Lower leg skin (tissue), 4 donors: ENCODE measurements around the gene CREBBP. TPM values are rescaled to one million over a fixed set of nuclear protein-coding genes. Genes with fewer than 3 reads are reported as not detected.
"Not testable (repeated sequence)": the region's sequence is repeated elsewhere in the genome, so short reads cannot be mapped to it uniquely, and the experiment has no call there.

Source experiments
- DNase-seq, 2 donors: peaks; one replicate each; pipeline ENCODE4 v3.0.0-alpha.2; 2019; ENCODE audit warnings: low spot score in 2 of 2
- H3K4me3 ChIP-seq: fragments of 200-600 bp; sonication (generic); 2 replicates; pipeline ENCODE4 v1.5.1; 2017; ENCODE audit warnings: mild to moderate bottlenecking, low read depth; ENCODE audit not compliant: poor library complexity, severe bottlenecking
- CTCF ChIP-seq, 3 donors: fragments of 450-650 bp; IDR thresholded peaks; one replicate each; pipeline ENCODE4 v1.5.1; 2016; ENCODE audit warnings: antibody characterized with exemption in 3 of 3, mild to moderate bottlenecking in 3 of 3, moderate library complexity in 2 of 3
- POLR2A ChIP-seq, 2 donors: fragments of 450-650 bp; IDR thresholded peaks; one replicate each; pipeline ENCODE4 v1.6.1; 2016 to 2017; ENCODE audit warnings: antibody characterized with exemption in 2 of 2, mild to moderate bottlenecking in 1 of 2, moderate library complexity in 1 of 2
- WGBS, 2 donors: methylation state at CpG; one replicate each; pipeline ENCODE4 v1.1.5; 2018; 5-methylcytosine and 5-hydroxymethylcytosine counted together
- intact Hi-C: fragments of 100-400 bp; cut with DNase I; formaldehyde crosslinking; loops from one replicate; pipeline ENCODE4 v1.15.0; 2023; ENCODE audit warnings: low total_unique reads
- total RNA-seq, 4 donors: library from RNA; depleted of rRNA; stranded (reverse); fragments of >200 nt; gene quantifications; one replicate each; pipeline ENCODE4 v1.1.0, GENCODE V29; 2016

Gene CREBBP
- total RNA-seq, 4 donors from 2014 or later: 45.5 to 152 (median 65.7) TPM

GRCh38 chr16:3718019-3718391 is 162.5 kb downstream of the CREBBP start:
- no peak for TF ChIP-seq CTCF (IDR thresholded peaks at IDR 0.05)
- no peak for TF ChIP-seq POLR2A (IDR thresholded peaks at IDR 0.05)
- intact Hi-C loops: no loop called here
- WGBS, 2 donors: 25 to 28% methylated on average over 5 of the region's 5 CpGs
- peak overlapping the region; percentile 94 for H3K4me3 ChIP-seq
- no peak for DNase-seq

- H3K4me3 ChIP-seq: peak within 1 kb of the TSS; percentile 94
- DNase-seq: peak; percentile 85 to 98
- intact Hi-C loops: no loop called here
- WGBS, 2 donors: 1 to 2% methylated on average over 15 to 59 of the region's 95 CpGs
- TF ChIP-seq CTCF (IDR thresholded peaks at IDR 0.05) (no peak), POLR2A (IDR thresholded peaks at IDR 0.05) (peak in 1 of 2 donors; percentile 40)
Observed at GRCh38 chr16:3717235-3718018, 163.1 kb downstream of the CREBBP start, which contains the start of gene TRAP1. Gene TRAP1 (minus strand): TSS chr16:3717524. CDS start chr16:3717508, 16 bp downstream.

- H3K4me3 ChIP-seq: peak overlapping the region; percentile 94
- 1% methylated on average over 23 to 30 of the region's 34 CpGs for WGBS, 2 donors
- TF ChIP-seq CTCF (IDR thresholded peaks at IDR 0.05) (no peak), POLR2A (IDR thresholded peaks at IDR 0.05) (no peak)
- intact Hi-C loops: no loop called here
- DNase-seq: no peak
Observed at GRCh38 chr16:3716831-3717234, 163.7 kb downstream of the CREBBP start.

- TF ChIP-seq POLR2A (IDR thresholded peaks at IDR 0.05) (no peak), CTCF (IDR thresholded peaks at IDR 0.05) (no peak)
- whole genome bisulfite sequencing, 2 donors: 87 to 88% methylated on average over 7 of the region's 7 CpGs
- H3K4me3 ChIP-seq: no peak overlapping the region
- no peak for DNase-seq
- intact Hi-C loops: no loop called here
Observed at GRCh38 chr16:3715430-3715829, 165.1 kb downstream of the CREBBP start.

- H3K4me3 ChIP-seq, DNase-seq, intact Hi-C loops: not testable (repeated sequence)
- WGBS, 2 donors: 96 to 98% methylated on average over 10 of the region's 10 CpGs
Observed at GRCh38 chr16:3714378-3714777, 166.1 kb downstream of the CREBBP start.

GRCh38 chr16:3713587-3714242 is 166.8 kb downstream of the CREBBP start:
- WGBS, 2 donors: 86 to 87% methylated on average over 15 of the region's 15 CpGs
- DNase-seq: no peak
- TF ChIP-seq CTCF (IDR thresholded peaks at IDR 0.05) (no peak), POLR2A (IDR thresholded peaks at IDR 0.05) (no peak)
- intact Hi-C loops: no loop called here
- H3K4me3 ChIP-seq: no peak overlapping the region
